T-helper 1 cell treated with Interleukin-12 subunit alpha and Interleukin-12 subunit beta and Interleukin-4 antibody, amounts not matched to agents 30 μg/mL and 1 μg/mL, for 36 hours (primary cell): ENCODE data around the gene RET.

Source experiments
- H3K27ac Mint-ChIP-seq: one replicate; pipeline ENCODE4 v1.8.0; 2021; ENCODE audit warnings: mild to moderate bottlenecking, mixed read lengths
- H3K27me3 Mint-ChIP-seq: one replicate; pipeline ENCODE4 v1.8.0; 2021; ENCODE audit warnings: low read depth, mixed read lengths
- H3K36me3 Mint-ChIP-seq: one replicate; pipeline ENCODE4 v1.8.0; 2021; ENCODE audit warnings: low read depth, mixed read lengths
- H3K4me1 Mint-ChIP-seq: one replicate; pipeline ENCODE4 v1.8.0; 2021; ENCODE audit warnings: low read depth, mixed read lengths
- H3K4me3 Mint-ChIP-seq: one replicate; pipeline ENCODE4 v1.8.0; 2021; ENCODE audit warnings: mild to moderate bottlenecking, moderate library complexity, mixed read lengths
- H3K9me3 Mint-ChIP-seq: one replicate; pipeline ENCODE4 v1.8.0; 2021; ENCODE audit warnings: mixed read lengths

The RET gene

DNA sequence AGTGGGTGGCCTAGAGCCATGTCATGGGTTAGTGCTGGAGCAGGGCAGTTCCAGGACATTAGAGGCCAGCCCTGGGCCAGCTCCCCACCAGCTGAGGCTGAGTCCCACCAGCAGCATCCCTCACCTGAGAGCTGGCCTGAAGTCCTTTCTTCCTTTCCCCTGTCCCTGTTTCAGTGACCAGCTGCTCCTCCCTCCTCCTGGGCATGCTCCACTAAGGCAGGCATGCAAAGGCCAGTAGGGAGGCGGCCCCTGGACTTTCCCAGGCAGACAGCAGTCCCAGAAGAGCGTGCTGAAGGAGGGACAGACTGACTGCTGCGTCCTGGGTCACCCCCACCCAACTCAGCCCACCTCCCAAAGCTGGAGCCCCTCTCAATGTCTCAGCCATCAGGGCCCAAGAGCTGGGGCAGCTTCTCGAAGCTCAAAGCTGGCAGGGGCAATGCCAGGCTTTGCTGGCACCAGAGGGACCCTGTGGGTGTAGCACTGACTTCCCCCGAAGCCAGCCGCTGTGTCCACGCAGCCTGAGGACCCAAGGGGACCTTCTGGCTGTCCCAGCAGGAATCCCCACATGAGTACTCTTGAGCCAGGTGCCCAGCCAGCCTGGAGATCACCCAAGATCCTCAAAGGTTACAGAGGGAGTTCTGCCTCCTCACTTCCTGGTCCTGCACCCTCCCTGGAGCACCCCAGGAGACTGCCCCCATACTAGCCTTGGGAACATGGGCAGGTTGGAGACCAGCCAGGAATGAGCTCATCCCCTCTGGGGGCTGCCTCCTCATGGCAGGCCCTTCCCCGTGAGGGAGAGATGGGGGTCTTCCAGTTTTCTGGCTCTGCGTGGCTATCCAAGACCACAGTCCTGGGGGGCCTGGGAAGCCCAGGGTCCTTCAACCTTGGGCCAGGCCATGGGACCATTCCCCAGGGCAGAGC is 35.2 kb upstream of the RET start:
- H3K4me3 Mint-ChIP-seq: no peak overlapping the region
- no peaks in the 10 kb centered on the region for H3K9me3 Mint-ChIP-seq
- no peak overlapping the region for H3K27ac Mint-ChIP-seq
- H3K4me1 Mint-ChIP-seq: no peaks in the 10 kb centered on the region
- H3K27me3 Mint-ChIP-seq: no peaks in the 10 kb centered on the region
- H3K36me3 Mint-ChIP-seq: no peaks in the 10 kb centered on the region

DNA sequence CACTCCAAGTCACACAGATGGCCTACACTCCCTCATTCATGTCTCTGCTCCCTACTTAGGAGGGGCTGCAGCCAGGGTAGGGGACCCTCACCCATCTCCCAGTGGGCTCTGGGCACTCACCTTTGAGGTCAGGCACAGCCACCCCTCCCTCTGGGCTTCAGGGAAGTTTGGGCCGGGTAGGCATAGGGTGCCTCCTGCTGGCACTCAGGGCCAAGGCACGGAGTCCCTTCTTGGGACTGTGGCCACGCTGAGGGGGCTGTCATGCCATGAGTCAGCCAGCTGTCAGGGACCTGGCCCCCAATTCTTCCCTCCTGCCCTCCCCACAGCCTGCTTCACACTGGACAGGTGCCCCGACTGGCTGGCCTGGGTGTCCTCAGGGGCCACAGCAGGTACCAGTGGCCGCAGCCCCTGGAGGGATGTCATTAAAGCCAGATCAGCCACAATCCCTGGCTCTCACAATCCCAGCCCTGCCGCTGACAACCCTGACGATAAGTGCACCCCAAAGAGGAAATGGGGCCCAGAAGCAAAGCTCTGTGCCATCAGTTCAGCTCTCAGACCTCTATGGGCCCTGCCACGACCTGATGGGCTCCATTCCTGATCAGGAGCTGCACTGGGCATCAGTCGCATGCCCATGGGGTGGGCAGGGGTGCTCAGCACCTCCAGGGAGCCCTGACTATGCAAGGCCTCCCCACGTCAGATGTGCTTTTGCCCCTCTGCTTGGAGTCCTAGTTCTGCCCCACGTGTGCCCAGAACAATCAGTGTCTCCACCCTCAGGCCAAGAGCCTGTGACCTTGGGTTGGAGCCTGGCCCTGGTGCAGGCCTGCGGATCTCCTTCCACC is 34.1 kb upstream of the RET start:
- Mint-ChIP-seq H3K4me1 (no peaks in the 10 kb centered on the region), H3K4me3 (no peak overlapping the region), H3K27ac (no peak overlapping the region), H3K27me3 (no peaks in the 10 kb centered on the region), H3K9me3 (no peaks in the 10 kb centered on the region), H3K36me3 (no peaks in the 10 kb centered on the region)

DNA sequence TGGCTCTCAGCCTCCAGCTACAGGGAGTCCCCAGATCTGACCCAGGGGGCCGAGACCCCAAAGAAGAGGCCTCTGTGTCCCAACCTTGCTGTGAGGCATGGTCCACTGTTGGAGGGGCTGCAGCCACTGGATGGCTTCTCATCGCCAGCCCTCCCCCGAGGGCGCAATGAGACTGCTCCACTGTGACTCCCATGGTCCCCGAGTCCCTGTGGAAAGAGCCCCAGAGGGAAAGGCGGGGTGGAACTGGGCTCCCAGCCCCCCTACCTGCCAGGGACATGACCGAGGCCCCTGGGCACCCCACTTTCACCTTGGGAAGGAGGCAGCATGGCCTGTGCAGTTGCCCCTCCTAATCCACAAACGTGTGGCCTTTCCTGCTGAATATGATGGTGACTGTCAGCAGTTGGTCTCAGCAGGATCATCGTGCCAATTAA is 33.5 kb upstream of the RET start:
- Mint-ChIP-seq H3K9me3 (no peaks in the 10 kb centered on the region), H3K4me3 (no peak overlapping the region), H3K4me1 (no peaks in the 10 kb centered on the region), H3K27me3 (no peaks in the 10 kb centered on the region), H3K36me3 (no peaks in the 10 kb centered on the region), H3K27ac (no peak overlapping the region)

DNA sequence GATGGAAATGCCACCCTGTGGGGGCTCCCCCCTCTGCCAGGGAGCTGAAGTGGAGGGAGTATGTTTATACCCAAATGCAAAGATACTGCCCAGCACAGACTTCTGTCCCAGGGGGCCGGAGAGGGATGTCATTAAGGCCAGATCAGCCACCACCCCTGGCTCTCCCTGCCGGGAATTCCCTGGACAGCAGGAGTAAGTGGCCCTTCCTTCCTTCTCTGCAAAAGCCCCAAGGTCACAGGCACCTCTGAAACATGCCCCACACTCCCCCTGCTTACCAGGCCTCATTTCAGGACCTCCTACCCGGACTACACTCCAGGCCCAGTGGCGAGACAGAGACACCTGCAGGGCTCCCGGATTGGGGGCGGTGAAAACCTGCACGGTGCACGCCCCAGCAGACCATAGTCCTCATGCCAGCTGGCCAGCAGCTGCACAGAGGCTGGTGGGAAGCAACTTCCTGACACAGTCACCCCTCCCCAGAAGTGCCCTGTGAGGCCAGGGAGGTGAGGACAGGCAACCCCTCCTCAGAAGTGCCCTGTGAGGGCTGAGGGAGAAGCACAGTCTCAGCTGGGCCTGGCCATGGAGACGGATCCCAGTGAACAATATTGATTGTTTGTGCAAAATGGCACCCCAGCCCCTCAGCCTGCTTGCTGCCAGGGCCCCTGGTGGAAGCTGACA is 33.0 kb upstream of the RET start:
- Mint-ChIP-seq H3K36me3 (no peaks in the 10 kb centered on the region), H3K4me1 (no peaks in the 10 kb centered on the region), H3K27me3 (no peaks in the 10 kb centered on the region), H3K9me3 (no peaks in the 10 kb centered on the region), H3K27ac (no peak overlapping the region), H3K4me3 (no peak overlapping the region)

DNA sequence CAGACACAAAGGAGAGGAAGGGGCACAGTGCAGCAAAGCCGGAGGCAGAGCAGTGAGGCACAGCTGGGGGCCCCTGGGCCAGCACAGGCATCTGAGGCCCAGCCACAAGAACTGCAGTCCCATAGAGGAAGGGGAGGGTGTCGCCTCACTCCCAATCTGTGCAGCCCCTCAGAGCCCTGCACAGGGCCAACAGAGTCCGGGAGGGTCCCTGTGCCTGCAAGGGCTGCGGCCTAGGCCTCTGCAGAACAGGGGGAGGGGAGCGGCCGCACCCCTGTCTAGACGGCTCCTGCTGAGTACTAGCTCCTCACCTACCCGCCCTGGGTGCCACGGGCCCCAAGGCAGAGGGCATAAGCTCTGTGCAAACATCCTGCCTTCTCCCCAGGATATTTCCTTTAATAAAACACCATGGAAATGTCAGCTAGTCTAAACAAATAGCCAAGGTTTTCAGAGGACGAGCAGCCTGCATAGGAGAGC is 32.4 kb upstream of the RET start:
- Mint-ChIP-seq H3K4me3 (no peak overlapping the region), H3K9me3 (no peaks in the 10 kb centered on the region), H3K4me1 (no peaks in the 10 kb centered on the region), H3K36me3 (no peaks in the 10 kb centered on the region), H3K27ac (no peak overlapping the region), H3K27me3 (no peaks in the 10 kb centered on the region)

DNA sequence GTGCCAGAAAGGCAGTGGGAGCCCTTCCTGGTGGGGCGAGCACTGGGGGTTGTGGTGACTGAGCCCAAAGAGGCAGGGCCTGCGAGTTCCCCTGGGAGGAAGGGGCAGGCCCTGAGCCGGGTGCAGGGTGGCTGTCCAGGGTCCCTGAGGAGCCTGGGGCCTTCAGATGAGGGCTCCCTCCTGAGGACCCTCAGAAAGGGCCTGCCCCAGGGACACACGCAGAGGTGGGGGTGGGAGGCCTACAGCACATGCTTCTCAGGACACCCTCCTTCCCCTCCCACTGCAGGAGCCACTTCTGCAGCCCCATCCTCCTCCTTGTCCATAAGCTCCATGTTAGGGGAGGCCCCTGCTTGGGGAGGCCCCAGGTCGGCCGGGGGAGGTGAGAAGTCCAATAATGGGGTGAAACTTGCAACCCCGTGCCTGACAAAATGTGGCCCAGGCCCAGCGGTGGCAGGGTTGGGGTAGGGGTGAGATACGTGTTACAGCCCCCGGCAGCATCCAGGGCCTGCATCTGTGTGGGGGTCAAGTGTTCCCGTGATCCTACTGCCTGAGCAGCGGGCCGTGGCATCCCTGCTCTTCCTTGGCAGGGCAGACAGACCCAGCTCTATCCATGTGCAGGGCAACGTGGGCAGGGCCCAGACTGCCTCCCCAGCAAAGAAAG is 31.8 kb upstream of the RET start:
- Mint-ChIP-seq H3K36me3 (no peaks in the 10 kb centered on the region), H3K4me3 (no peak overlapping the region), H3K27me3 (peaks cover 2% of the 10 kb centered on the region), H3K4me1 (no peaks in the 10 kb centered on the region), H3K27ac (no peak overlapping the region), H3K9me3 (no peaks in the 10 kb centered on the region)

DNA sequence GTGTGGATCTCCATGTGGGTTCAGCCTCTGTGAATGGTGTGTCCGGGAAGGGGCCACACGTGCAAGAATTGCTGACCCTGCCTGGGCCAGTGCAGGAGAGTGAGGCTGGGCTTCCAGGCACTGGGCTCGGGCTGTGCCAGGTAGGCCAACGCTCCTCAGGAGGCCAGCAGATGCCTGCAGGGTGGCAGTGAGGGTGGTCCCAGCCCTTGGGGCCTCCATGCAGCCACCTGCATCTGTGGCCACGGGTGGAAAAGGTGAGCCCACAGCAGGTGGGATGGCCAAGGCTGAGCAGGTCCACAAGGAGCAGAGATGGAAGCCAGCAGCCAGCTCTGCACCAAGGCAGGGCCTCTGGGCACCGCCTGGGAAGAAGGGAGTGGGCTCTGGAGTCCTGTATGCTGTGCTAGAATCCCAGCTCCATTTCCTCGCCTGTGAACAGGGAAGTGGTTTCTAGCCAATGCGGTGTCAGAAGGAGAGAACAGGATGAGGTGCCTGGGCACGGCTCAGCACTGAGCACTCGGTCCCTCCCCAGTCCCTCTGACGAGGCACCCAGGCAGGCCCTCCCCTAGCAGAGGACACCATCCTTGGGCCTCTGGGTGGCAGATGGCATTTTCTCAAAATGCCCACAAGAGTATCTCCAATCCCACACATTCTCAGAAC is 31.1 kb upstream of the RET start:
- no peaks in the 10 kb centered on the region for H3K36me3 Mint-ChIP-seq
- H3K27me3 Mint-ChIP-seq: peaks cover 7% of the 10 kb centered on the region
- H3K4me3 Mint-ChIP-seq: no peak overlapping the region
- no peaks in the 10 kb centered on the region for H3K4me1 Mint-ChIP-seq
- no peaks in the 10 kb centered on the region for H3K9me3 Mint-ChIP-seq
- no peak overlapping the region for H3K27ac Mint-ChIP-seq

DNA sequence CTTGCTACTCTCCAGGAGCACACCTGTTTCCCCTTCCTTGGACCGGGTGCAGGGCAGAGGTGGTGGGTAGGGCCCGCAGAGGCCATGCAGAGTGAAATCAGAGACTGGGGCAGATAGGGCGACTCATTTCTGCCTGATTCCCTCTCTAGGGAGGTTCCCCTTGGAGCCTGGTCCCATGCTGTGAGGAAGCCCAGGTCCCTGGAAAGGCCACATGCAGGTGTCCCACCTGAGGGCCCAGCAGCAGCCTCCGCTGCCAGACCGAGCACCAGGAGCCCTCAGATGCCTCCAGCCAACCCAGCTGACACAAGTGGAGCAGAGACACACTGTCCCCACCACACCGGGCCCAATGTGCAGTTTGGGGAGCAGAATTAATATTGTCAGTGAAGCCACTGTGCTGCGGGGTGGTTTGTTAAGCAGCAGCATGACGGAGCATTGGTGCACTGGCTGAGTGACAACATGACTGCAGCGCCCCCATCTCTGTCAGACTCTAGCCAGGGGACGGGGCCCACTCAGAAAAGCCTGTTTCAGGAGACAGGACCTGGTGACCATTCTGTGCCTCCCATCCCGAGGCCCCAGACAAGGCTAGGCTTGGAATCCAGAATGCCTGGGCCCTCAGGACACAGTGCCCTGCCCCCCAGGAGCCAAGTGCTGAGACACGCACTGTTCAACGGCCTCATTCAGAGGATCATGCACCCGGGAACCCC is 30.4 kb upstream of the RET start:
- H3K27me3 Mint-ChIP-seq: peaks cover 9% of the 10 kb centered on the region
- H3K9me3 Mint-ChIP-seq: no peaks in the 10 kb centered on the region
- no peaks in the 10 kb centered on the region for H3K4me1 Mint-ChIP-seq
- H3K27ac Mint-ChIP-seq: no peak overlapping the region
- H3K36me3 Mint-ChIP-seq: no peaks in the 10 kb centered on the region
- no peak overlapping the region for H3K4me3 Mint-ChIP-seq

DNA sequence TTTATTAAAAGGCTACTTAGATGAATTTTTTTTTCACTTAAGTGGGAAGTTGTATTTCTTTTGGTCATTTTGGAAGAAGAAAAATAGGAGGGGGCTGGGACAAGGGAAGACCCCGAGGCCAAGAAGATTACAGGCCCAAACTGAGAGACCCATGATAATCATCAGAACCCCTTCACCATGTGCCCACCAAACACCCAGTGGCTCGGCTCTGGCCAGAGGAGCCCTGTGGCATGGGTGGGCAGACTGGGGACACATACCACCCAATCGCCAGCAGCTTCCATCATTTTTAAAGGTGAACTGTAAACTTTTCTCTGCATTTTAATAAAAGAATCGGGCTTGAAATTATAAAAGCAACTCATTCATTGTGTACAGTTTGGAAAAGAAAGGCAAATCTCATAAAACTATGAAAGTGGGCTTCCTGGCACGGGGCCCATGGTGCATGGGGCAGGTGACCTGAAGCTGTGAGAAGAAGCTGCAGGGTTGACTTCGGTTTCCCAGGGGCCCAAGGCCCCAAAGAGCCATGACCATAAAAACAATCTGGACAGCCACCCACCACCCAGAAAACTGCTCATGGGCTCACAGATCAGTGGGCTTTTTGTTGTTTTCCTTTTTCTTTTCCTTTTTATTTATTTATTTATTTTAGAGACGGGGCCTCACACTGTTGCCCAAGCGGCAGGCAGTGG is 29.4 kb upstream of the RET start:
- Mint-ChIP-seq H3K4me3 (no peak overlapping the region), H3K36me3 (no peaks in the 10 kb centered on the region), H3K27me3 (peaks cover 9% of the 10 kb centered on the region), H3K4me1 (no peaks in the 10 kb centered on the region), H3K9me3 (no peaks in the 10 kb centered on the region), H3K27ac (no peak overlapping the region)

DNA sequence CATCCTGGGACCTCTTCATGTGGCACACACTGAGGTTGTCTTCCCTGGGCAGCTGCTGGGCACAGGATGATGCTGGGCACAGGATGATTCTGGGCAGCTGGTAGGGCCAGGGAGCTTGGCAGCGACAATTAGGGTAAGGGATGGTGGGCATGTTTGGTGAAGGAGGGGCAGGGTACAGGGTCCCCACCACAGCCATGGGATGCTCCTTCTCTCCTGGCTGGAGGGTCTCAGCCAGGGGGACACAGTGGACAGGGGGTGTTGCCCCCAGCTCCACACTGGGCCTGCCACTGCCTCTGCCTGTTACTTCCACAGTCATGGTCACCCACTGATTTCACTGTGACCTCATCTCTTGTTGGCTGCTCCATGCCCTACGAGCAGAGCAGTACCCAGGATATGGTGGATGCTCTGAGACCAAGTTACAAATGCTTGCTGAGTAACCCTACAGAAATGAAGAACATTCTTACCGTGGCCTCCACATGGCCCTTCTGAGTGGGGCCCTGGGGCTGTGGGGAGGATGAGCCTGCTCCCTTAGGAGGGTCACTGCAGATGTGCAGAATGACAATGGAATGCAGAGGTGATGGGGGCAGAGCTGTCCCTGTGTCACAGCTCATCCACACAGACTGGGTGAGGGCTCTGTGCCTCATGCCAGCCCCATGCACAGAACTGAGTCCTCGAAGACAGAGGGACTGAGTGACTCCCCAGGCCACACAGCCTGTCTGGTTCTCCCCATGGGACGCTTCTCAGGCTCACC is 28.4 kb upstream of the RET start:
- Mint-ChIP-seq H3K36me3 (no peaks in the 10 kb centered on the region), H3K27ac (no peak overlapping the region), H3K27me3 (peaks cover 14% of the 10 kb centered on the region), H3K4me3 (no peak overlapping the region), H3K4me1 (no peaks in the 10 kb centered on the region), H3K9me3 (no peaks in the 10 kb centered on the region)

DNA sequence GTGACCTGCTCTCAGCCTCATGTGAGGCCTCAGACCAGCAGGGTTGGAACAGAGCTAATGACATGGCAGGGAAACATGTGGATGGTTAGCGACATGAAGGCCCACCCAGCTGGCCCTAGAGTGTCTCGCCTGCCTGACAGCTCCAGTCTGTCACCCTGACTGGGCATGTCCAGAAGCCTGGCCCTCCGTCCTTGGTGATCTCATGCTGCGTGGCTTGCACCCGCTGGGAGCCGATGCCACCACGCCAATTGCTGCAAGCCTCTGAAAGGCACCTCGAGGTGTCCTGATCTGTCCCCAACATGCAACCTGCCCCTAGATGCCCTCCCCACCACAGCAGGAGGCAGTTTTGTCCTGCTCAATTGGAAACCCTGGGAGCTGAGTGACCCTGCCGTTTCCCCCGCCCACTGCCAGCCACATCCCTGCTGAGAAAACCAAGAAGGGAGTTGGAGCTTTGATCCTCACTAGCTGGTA is 27.8 kb upstream of the RET start:
- no peaks in the 10 kb centered on the region for H3K4me1 Mint-ChIP-seq
- no peaks in the 10 kb centered on the region for H3K36me3 Mint-ChIP-seq
- H3K27ac Mint-ChIP-seq: no peak overlapping the region
- H3K4me3 Mint-ChIP-seq: no peak overlapping the region
- H3K9me3 Mint-ChIP-seq: no peaks in the 10 kb centered on the region
- peaks cover 14% of the 10 kb centered on the region for H3K27me3 Mint-ChIP-seq

DNA sequence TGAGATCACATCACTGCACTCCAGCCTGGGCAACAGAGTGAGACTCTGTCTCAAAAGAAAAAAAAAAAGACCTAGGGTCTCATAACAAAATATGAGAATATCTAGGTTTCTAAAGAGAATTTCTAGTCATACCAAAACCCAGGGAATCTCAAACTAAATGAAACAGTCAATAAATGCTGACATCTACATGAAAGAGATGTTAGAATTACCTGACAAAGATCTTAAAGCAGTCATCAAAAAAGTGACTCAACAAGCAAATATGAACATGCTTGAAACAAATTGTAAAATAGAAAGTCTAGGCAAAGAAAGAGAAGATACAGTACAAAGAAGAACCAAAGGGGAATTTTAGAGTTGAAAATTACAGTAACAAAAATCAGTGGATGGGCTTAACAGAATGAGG is 26.9 kb upstream of the RET start:
- Mint-ChIP-seq H3K36me3 (no peaks in the 10 kb centered on the region), H3K27me3 (peaks cover 14% of the 10 kb centered on the region), H3K4me1 (no peaks in the 10 kb centered on the region), H3K4me3 (no peak overlapping the region), H3K9me3 (no peaks in the 10 kb centered on the region), H3K27ac (no peak overlapping the region)
